IgD-negative memory B cell (primary cell): ENCODE results near the gene NCKAP1. TPM values are rescaled to one million over a fixed set of nuclear protein-coding genes. Genes with fewer than 3 reads are reported as not detected.
"Not testable (repeated sequence)": the region's sequence is repeated elsewhere in the genome, so short reads cannot be mapped to it uniquely, and the experiment has no call there.

Experiments
- H3K27ac Mint-ChIP-seq, 3 donors: one replicate each; pipeline ENCODE4 v1.8.0; 2020 to 2022; ENCODE audit warnings: mild to moderate bottlenecking in 3 of 3, mixed read lengths in 3 of 3, moderate library complexity in 1 of 3
- H3K27me3 Mint-ChIP-seq: one replicate; pipeline ENCODE4 v1.8.0; 2021; ENCODE audit warnings: mixed read lengths
- H3K36me3 Mint-ChIP-seq: one replicate; pipeline ENCODE4 v1.8.0; 2020; ENCODE audit warnings: mild to moderate bottlenecking, mixed read lengths
- H3K4me1 Mint-ChIP-seq, 3 donors: one replicate each; pipeline ENCODE4 v1.8.0; 2020 to 2022; ENCODE audit warnings: mixed read lengths in 3 of 3, mild to moderate bottlenecking in 1 of 3
- H3K4me3 Mint-ChIP-seq, 4 donors: one replicate each; pipeline ENCODE4 v1.8.0; 2020 to 2022; ENCODE audit warnings: mild to moderate bottlenecking in 4 of 4, mixed read lengths in 4 of 4, moderate library complexity in 3 of 4
- H3K9me3 Mint-ChIP-seq, 3 donors: one replicate each; pipeline ENCODE4 v1.8.0; 2020 to 2021; ENCODE audit warnings: mixed read lengths in 3 of 3, mild to moderate bottlenecking in 1 of 3
- polyA plus RNA-seq: library from polyadenylated mRNA; unstranded; fragments of 300-500 nt; fragmentation: Illumina TruSeq; gene quantifications from one replicate; pipeline ENCODE4 v1.2.3, GENCODE V29; 2021

The NCKAP1 gene
- polyA plus RNA-seq, 1 donor from 2014 or later = 0.03 TPM

DNA sequence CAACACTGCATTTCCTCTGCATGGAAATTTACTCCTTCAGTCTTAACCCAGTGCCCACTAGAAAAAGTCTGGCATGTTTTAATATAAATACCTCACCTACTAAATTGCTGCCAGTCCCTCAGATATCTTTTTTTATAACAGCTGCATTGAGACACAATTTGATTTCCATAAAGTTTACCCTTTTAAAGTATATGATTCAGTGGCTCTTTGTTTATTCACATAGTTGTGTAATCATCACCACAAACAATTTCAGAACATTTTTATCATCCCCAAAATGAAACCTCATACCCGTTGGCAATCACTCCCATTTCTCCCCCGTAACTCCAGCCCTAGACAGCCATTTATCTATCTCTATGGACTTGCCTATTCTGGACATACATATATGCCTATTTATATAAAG is 154.8 kb downstream of the NCKAP1 start:
- H3K4me3 Mint-ChIP-seq = no peak overlapping the region
- H3K4me1 Mint-ChIP-seq = no peaks in the 10 kb centered on the region
- peaks cover 0 to 4% (median 0%) of the 10 kb centered on the region in 3 donors for H3K9me3 Mint-ChIP-seq
- no peaks in the 10 kb centered on the region for H3K36me3 Mint-ChIP-seq
- no peak overlapping the region for H3K27ac Mint-ChIP-seq
- H3K27me3 Mint-ChIP-seq = peaks cover 1% of the 10 kb centered on the region

DNA sequence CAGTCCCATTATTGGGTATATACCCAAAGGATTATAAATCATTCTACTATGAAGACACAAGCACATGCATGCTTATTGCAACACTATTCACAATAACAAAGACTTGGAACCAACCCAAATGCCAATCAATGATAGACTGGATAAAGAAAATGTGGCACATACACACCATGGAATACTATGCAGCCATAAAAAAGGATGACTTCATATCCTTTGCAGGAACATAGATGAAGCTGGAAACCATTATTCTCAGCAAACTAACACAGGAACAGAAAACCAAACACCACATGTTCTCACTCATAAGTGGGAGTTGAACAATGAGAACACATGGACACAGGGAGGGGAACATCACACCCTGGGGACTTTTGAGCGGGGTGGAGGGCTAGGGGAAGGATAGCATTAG is 158.2 kb downstream of the NCKAP1 start:
- H3K4me3 Mint-ChIP-seq, H3K9me3 Mint-ChIP-seq, H3K4me1 Mint-ChIP-seq, H3K27me3 Mint-ChIP-seq, H3K36me3 Mint-ChIP-seq: not testable (repeated sequence)
- H3K27ac Mint-ChIP-seq = peak overlapping the region in 1 of 3 donors; percentile 5

DNA sequence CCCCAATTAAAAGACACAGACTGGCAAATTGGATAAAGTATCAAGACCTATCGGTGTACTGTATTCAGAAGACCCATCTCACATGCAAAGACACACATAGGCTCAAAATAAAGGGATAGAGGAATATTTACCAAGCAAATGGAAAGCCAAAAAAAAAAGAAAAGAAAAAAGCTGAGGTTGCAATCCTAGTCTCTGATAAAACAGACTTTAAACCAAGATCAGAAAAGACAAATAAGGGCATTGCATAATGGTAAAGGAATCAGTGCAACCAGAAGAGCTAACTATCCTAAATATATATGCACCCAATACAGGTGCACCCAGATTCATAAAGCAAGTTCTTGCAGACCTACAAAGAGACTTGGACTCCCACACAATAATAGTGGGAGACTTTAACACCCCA is 161.6 kb downstream of the NCKAP1 start:
- not testable (repeated sequence) for H3K27me3 Mint-ChIP-seq, H3K9me3 Mint-ChIP-seq, H3K27ac Mint-ChIP-seq, H3K4me3 Mint-ChIP-seq, H3K4me1 Mint-ChIP-seq, H3K36me3 Mint-ChIP-seq

DNA sequence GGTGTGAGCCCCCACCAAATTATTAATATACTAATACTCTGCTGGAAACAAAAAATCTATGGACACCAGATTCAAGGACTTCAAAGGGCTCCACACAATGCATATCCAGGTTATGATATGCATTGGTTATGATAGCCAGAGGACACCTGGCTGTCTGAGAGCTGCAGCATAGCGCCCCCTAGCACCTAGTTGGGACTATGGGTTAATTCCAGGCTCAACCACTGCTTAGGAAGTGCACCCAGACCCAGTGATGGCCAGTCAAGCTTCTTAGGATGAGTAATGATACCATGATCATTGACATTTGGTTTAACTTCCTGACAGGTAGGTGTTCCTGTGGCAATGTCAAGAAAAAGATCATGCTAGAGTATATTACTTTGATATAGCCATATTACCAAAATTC is 168.0 kb downstream of the NCKAP1 start:
- H3K27me3 Mint-ChIP-seq = peaks cover 43% of the 10 kb centered on the region
- no peak overlapping the region for H3K27ac Mint-ChIP-seq
- H3K36me3 Mint-ChIP-seq = no peaks in the 10 kb centered on the region
- peaks cover 0 to 3% (median 0%) of the 10 kb centered on the region in 3 donors for H3K9me3 Mint-ChIP-seq
- peaks cover 12 to 22% (median 17%) of the 10 kb centered on the region in 3 donors for H3K4me1 Mint-ChIP-seq
- H3K4me3 Mint-ChIP-seq = no peak overlapping the region

DNA sequence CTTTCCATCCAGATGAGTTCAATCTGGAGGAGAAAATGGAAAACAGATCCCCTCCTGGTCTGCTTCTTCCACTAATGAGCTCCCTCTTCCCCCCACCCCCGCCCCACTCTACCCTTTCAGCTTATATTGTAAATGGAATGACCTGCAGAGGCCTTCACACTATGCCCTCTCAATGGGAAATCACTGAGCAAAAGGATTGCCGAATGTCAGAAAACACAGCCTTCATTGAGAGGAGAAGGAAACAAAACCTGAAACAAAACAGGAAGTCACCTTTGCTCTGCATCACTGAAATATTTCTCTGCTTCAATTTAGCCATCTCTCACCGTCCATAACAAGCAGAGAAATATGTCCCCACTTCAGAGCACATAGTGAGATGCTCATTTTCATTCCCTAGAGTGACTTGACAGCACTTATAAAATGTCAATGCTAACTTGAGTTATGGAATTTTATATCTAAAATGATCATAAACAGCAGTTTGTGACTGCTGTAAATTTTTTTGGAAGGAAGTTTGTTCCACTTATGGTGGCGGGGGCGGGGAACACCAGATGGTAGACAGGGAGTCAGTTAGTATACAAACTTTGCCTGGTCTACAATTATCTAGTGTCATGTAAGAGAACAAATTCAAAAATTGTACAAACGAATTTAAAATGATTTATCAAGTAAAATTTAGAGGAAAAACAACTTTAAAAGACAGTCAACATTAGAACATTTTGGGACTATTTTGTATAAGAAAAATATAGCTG is 170.0 kb downstream of the NCKAP1 start:
- Mint-ChIP-seq H3K4me3 (peak overlapping the region in 2 of 4 donors; percentile 37 to 83), H3K27ac (peak overlapping the region in 1 of 3 donors; percentile 59), H3K36me3 (no peaks in the 10 kb centered on the region), H3K27me3 (peaks cover 54% of the 10 kb centered on the region), H3K9me3 (no peaks in the 10 kb centered on the region), H3K4me1 (peaks cover 12 to 28% (median 17%) of the 10 kb centered on the region in 3 donors)

DNA sequence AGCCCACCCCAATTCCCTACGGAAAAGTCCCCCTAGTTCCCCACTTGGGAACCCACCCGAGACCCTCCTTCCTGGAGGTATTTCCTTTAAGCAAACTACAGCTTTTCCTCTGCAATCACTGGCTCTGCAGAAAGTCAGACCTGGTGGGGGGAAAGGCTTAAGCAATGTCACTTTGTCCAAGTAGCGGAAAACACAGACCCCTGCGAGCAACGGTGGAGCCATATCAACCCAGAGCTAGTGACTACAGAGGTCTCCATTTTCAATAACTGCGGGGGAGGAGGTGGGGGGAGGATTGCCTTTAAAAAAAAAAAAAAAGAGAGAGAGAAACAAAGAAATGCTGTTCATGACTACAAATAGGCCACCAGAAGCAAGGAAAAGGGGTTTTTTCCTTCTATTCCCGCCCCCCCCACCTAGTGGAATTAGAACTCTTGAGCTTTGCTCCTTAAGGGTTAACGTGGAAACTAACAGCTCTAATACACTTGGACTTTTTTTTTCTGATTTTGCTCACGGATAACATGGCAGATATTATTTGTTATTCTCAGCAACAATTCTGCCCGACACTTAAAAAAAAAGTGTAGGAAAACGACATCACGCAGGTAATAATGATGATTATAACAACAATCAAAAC is 170.7 kb downstream of the NCKAP1 start:
- Mint-ChIP-seq H3K9me3 (no peaks in the 10 kb centered on the region), H3K36me3 (no peaks in the 10 kb centered on the region), H3K4me1 (peaks cover 12 to 28% (median 17%) of the 10 kb centered on the region in 3 donors), H3K27me3 (peaks cover 54% of the 10 kb centered on the region), H3K4me3 (peak overlapping the region in 2 of 4 donors; percentile 67 to 83), H3K27ac (no peak overlapping the region)

DNA sequence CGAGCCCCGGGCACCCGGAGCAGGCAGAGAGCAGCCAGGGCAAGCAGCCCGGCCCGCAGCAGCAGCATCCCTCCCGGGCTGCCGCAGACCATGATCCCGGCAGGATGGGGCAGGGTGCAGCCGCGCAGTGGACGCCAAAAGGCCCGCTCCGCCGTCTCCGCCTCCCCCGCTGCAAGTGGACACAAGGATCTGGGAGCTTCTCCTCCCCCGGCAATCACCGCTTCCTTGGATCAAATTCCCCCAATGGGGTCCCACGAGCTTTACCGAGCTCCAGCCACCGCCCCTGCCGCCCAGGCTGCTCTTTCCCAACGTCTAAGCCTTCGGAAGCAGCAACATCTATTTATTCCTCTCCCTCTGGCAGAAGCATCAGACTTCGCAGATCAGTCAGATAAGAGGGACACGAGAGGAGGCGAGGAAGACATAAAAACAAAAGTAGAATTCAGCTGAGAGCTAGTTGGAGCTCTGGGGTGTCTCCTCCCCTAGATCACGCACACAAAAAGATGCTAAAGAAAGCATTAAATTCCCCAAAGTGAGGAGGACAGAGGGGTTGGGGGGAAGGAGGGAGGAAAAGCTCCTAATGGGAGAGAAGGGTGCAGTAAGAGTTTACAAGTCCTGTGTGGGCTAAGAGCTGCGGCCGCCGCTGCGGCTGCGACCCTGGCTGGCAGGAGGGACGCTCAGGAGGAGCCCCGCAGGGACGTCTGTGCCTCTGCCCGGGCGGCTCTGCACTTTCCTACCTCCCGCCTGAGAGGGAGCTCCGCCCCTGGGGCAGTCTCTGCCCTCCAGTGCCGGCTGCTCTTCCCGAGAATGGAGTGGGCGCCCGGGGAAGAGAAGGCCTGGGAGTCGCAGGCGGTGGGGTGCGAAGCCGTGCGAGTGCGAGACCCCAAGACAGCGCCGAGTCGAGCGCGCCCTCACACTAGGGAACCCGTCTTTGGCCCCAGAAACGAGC is 171.5 kb downstream of the NCKAP1 start, which contains the start of gene FRZB:
FRZB (minus strand) TSS at position 177 of the 946 bp plus-strand sequence; CDS start at position 92, 85 bp downstream.
- peak within 1 kb of the TSS; percentile 79 to 88 (median 82) for H3K4me3 Mint-ChIP-seq
- peaks cover 12 to 28% (median 17%) of the 10 kb centered on the region in 3 donors for H3K4me1 Mint-ChIP-seq
- no peaks in the 10 kb centered on the region for H3K9me3 Mint-ChIP-seq
- no peaks in the 10 kb centered on the region for H3K36me3 Mint-ChIP-seq
- peaks cover 54% of the 10 kb centered on the region for H3K27me3 Mint-ChIP-seq
- H3K27ac Mint-ChIP-seq = peak within 1 kb of the TSS in 2 of 3 donors; percentile 11 to 83

DNA sequence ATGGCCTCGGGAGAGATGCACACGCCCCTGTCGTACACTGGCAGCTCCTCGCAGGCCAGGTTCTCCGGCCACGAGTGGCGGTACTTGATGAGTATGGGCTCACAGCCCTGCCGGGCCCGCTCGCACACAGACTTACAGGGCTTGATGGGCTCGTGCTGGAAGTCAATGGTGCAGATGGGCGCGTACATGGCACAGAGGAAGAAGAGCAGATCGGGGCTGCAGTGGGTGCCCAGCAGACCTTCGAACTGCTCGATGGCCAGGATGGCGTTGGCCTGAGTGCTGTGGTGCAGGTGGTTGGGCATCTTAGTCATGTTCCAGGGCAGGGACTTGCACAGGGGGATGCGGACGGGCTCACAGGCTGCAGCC is 172.2 kb downstream of the NCKAP1 start:
- Mint-ChIP-seq H3K27ac (peak overlapping the region in 1 of 3 donors; percentile 11), H3K4me1 (peaks cover 12 to 28% (median 17%) of the 10 kb centered on the region in 3 donors), H3K4me3 (peak overlapping the region; percentile 55 to 84 (median 74)), H3K27me3 (peaks cover 54% of the 10 kb centered on the region), H3K9me3 (no peaks in the 10 kb centered on the region), H3K36me3 (no peaks in the 10 kb centered on the region)

DNA sequence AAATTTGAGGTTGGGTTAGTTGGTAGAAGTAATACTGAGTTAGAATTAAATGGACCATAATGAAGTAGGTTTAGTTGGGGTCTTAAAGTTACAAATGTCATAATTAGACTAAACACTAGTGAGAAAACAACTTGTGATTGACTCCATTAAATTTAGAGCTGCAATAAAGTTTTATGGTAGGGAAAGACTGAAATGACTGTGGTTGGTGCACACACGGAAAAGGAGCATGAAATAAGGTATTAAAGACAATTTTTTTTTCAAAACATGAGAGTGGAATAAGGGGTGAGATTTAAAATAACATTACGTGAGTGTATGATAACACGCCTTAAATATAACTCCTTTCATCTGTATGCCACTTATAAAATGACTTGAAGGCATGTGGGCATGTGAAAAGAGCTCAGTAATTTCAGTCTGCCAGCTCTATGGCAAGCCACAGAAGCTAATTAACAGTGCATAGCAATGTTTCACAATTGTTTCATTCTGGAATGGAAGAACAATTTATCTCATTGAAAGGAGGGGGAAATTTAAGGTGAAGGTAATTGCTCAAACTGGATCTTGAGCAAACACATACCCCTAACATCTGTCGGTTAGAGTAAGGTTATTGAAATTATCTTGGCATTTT is 173.2 kb downstream of the NCKAP1 start:
- Mint-ChIP-seq H3K36me3 (no peaks in the 10 kb centered on the region), H3K9me3 (no peaks in the 10 kb centered on the region), H3K27me3 (peaks cover 53% of the 10 kb centered on the region), H3K4me3 (peak overlapping the region in 1 of 4 donors; percentile 79), H3K27ac (no peak overlapping the region), H3K4me1 (peaks cover 12 to 28% (median 17%) of the 10 kb centered on the region in 3 donors)

DNA sequence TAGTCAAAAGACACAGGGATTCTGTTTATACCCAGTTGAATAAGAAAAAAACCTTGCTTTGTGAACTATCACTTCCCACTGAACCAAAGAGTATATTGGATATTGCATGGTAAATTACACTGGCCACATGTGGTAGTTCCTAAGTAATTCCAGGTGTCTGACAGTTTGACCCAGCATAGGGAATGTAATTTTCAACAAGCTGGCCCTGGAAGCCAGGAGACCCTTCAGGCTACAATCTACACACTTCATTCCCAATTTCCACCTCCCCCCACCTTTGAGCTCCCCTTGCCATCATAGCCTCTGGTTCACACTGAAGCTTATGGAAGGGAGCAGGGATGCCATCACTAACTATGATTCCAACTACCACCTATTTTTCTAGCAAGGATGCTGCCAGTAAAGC is 174.6 kb downstream of the NCKAP1 start:
- H3K9me3 Mint-ChIP-seq = no peaks in the 10 kb centered on the region
- H3K36me3 Mint-ChIP-seq = no peaks in the 10 kb centered on the region
- H3K27me3 Mint-ChIP-seq = peaks cover 47% of the 10 kb centered on the region
- H3K4me1 Mint-ChIP-seq = peaks cover 10 to 28% (median 17%) of the 10 kb centered on the region in 3 donors
- H3K4me3 Mint-ChIP-seq = no peak overlapping the region
- no peak overlapping the region for H3K27ac Mint-ChIP-seq

DNA sequence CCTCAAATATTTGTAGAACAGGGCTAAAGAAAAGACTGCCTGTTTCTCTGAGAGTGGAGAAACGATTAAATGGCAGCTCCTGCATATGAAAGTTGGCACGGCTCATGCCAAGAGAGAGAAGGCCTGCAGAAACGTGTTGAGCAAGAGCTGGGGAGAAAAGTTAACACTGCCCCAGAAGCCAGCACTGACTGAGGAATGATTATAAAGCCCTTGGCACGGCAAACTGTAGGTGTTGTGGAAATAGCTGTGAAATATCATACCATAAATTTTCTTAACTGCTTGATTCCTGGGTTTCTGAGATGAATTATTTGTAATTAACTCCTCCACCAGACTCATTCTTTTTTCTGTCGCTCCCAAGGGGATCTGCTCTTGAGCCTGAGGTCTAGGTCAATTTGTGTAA is 176.2 kb downstream of the NCKAP1 start:
- Mint-ChIP-seq H3K36me3 (no peaks in the 10 kb centered on the region), H3K9me3 (peaks cover 0 to 3% (median 0%) of the 10 kb centered on the region in 3 donors), H3K4me1 (peaks cover 8 to 21% (median 12%) of the 10 kb centered on the region in 3 donors), H3K4me3 (no peak overlapping the region), H3K27ac (no peak overlapping the region), H3K27me3 (peaks cover 33% of the 10 kb centered on the region)

DNA sequence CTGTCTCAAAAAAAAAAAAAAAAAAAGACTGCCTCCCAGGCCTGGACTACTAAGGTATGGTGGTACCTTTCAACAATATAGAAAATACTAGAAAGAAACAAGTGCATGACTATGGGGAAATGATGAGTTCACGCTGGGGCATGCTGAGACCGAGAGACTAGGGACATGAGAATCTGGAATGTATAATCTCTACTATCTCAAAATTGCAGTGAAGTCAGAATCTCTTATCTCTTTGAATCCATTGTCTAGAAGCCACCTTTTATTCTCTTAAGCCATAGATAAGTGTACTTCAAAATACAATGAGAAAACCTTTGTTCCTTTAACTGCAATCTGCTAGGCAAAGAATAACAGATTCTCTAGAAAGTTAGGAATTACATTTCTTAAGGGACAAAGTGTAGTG is 177.4 kb downstream of the NCKAP1 start:
- no peaks in the 10 kb centered on the region for H3K36me3 Mint-ChIP-seq
- H3K9me3 Mint-ChIP-seq = peaks cover 2 to 6% (median 5%) of the 10 kb centered on the region in 3 donors
- H3K4me1 Mint-ChIP-seq = peaks cover 4 to 12% (median 4%) of the 10 kb centered on the region in 3 donors
- no peak overlapping the region for H3K4me3 Mint-ChIP-seq
- H3K27ac Mint-ChIP-seq = no peak overlapping the region
- H3K27me3 Mint-ChIP-seq = peaks cover 23% of the 10 kb centered on the region
